ENCODE data around the gene KIF26A.

KIF26A gene

GRCh38 chr14:104108570-104109541 is 29.5 kb upstream of the KIF26A start:
- Histone ChIP-seq H3K36me3 (ENCODE audit: insufficient read depth, low read length) (no peaks in the 10 kb centered on the region), H2AFZ (ENCODE audit: low read length, unreplicated experiment) (no peak overlapping the region), H3K27ac (ENCODE audit: low read depth, low read length) (no peak overlapping the region), H3K27me3 (ENCODE audit: insufficient read depth, low read length) (no peaks in the 10 kb centered on the region), H3K4me3 (ENCODE audit: low read depth, low read length) (no peak overlapping the region), H3K79me2 (ENCODE audit: control insufficient read depth, insufficient read depth, low read length, unreplicated experiment) (no peaks in the 10 kb centered on the region), H3K4me1 (ENCODE audit: control insufficient read depth, insufficient read depth, low read length, unreplicated experiment) (no peaks in the 10 kb centered on the region)

- H3K27me3 ChIP-seq (ENCODE audit: insufficient read depth, low read length) = peaks cover 6% of the 10 kb centered on the region; the same call in 1 of the 2 replicates
- no peaks in the 10 kb centered on the region for H3K36me3 ChIP-seq (ENCODE audit: insufficient read depth, low read length)
These were observed 28.5 kb upstream of the KIF26A start for GRCh38 chr14:104109731-104110361.

GRCh38 chr14:104110491-104111209 is 27.7 kb upstream of the KIF26A start:
- Histone ChIP-seq H3K4me1 (ENCODE audit: control insufficient read depth, insufficient read depth, low read length, unreplicated experiment) (no peaks in the 10 kb centered on the region), H3K4me3 (ENCODE audit: low read depth, low read length) (no peak overlapping the region), H3K27me3 (ENCODE audit: insufficient read depth, low read length) (peaks cover 14% of the 10 kb centered on the region), H3K27ac (ENCODE audit: low read depth, low read length) (no peak overlapping the region), H3K79me2 (ENCODE audit: control insufficient read depth, insufficient read depth, low read length, unreplicated experiment) (no peaks in the 10 kb centered on the region), H3K36me3 (ENCODE audit: insufficient read depth, low read length) (no peaks in the 10 kb centered on the region), H2AFZ (ENCODE audit: low read length, unreplicated experiment) (no peak overlapping the region)

More at GRCh38 chr14:104109731-104110361, 28.5 kb upstream of the KIF26A start:
- Histone ChIP-seq H2AFZ (ENCODE audit: low read length, unreplicated experiment) (no peak overlapping the region), H3K4me1 (ENCODE audit: control insufficient read depth, insufficient read depth, low read length, unreplicated experiment) (no peaks in the 10 kb centered on the region), H3K79me2 (ENCODE audit: control insufficient read depth, insufficient read depth, low read length, unreplicated experiment) (no peaks in the 10 kb centered on the region), H3K4me3 (ENCODE audit: low read depth, low read length) (no peak overlapping the region), H3K27ac (ENCODE audit: low read depth, low read length) (no peak overlapping the region)

- Histone ChIP-seq H3K4me3 (ENCODE audit: low read depth, low read length) (no peak overlapping the region), H3K79me2 (ENCODE audit: control insufficient read depth, insufficient read depth, low read length, unreplicated experiment) (no peaks in the 10 kb centered on the region), H3K27me3 (ENCODE audit: insufficient read depth, low read length) (peaks cover 23% of the 10 kb centered on the region), H3K36me3 (ENCODE audit: insufficient read depth, low read length) (no peaks in the 10 kb centered on the region), H3K27ac (ENCODE audit: low read depth, low read length) (no peak overlapping the region), H2AFZ (ENCODE audit: low read length, unreplicated experiment) (no peak overlapping the region), H3K4me1 (ENCODE audit: control insufficient read depth, insufficient read depth, low read length, unreplicated experiment) (no peaks in the 10 kb centered on the region)
These were observed 26.9 kb upstream of the KIF26A start for GRCh38 chr14:104111301-104112112.

GRCh38 chr14:104112113-104112505 is 26.3 kb upstream of the KIF26A start:
- Histone ChIP-seq H2AFZ (ENCODE audit: low read length, unreplicated experiment) (no peak overlapping the region), H3K79me2 (ENCODE audit: control insufficient read depth, insufficient read depth, low read length, unreplicated experiment) (no peaks in the 10 kb centered on the region), H3K4me1 (ENCODE audit: control insufficient read depth, insufficient read depth, low read length, unreplicated experiment) (no peaks in the 10 kb centered on the region), H3K4me3 (ENCODE audit: low read depth, low read length) (no peak overlapping the region), H3K27ac (ENCODE audit: low read depth, low read length) (no peak overlapping the region), H3K36me3 (ENCODE audit: insufficient read depth, low read length) (no peaks in the 10 kb centered on the region), H3K27me3 (ENCODE audit: insufficient read depth, low read length) (peaks cover 28% of the 10 kb centered on the region)

GRCh38 chr14:104112609-104113571 is 25.5 kb upstream of the KIF26A start:
- Histone ChIP-seq H3K79me2 (ENCODE audit: control insufficient read depth, insufficient read depth, low read length, unreplicated experiment) (no peaks in the 10 kb centered on the region), H3K4me1 (ENCODE audit: control insufficient read depth, insufficient read depth, low read length, unreplicated experiment) (no peaks in the 10 kb centered on the region), H3K36me3 (ENCODE audit: insufficient read depth, low read length) (no peaks in the 10 kb centered on the region), H3K27me3 (ENCODE audit: insufficient read depth, low read length) (peaks cover 36% of the 10 kb centered on the region), H2AFZ (ENCODE audit: low read length, unreplicated experiment) (no peak overlapping the region), H3K27ac (ENCODE audit: low read depth, low read length) (no peak overlapping the region), H3K4me3 (ENCODE audit: low read depth, low read length) (no peak overlapping the region)

- Histone ChIP-seq H2AFZ (ENCODE audit: low read length, unreplicated experiment) (no peak overlapping the region), H3K4me1 (ENCODE audit: control insufficient read depth, insufficient read depth, low read length, unreplicated experiment) (no peaks in the 10 kb centered on the region), H3K36me3 (ENCODE audit: insufficient read depth, low read length) (no peaks in the 10 kb centered on the region), H3K4me3 (ENCODE audit: low read depth, low read length) (no peak overlapping the region), H3K27me3 (ENCODE audit: insufficient read depth, low read length) (peaks cover 45% of the 10 kb centered on the region), H3K79me2 (ENCODE audit: control insufficient read depth, insufficient read depth, low read length, unreplicated experiment) (no peaks in the 10 kb centered on the region), H3K27ac (ENCODE audit: low read depth, low read length) (no peak overlapping the region)
These were observed 24.6 kb upstream of the KIF26A start for GRCh38 chr14:104113631-104114420.

- Histone ChIP-seq H3K79me2 (ENCODE audit: control insufficient read depth, insufficient read depth, low read length, unreplicated experiment) (no peaks in the 10 kb centered on the region), H3K4me3 (ENCODE audit: low read depth, low read length) (no peak overlapping the region), H3K27me3 (ENCODE audit: insufficient read depth, low read length) (peaks cover 52% of the 10 kb centered on the region), H3K27ac (ENCODE audit: low read depth, low read length) (no peak overlapping the region), H2AFZ (ENCODE audit: low read length, unreplicated experiment) (no peak overlapping the region), H3K4me1 (ENCODE audit: control insufficient read depth, insufficient read depth, low read length, unreplicated experiment) (no peaks in the 10 kb centered on the region), H3K36me3 (ENCODE audit: insufficient read depth, low read length) (no peaks in the 10 kb centered on the region)
These were observed 23.8 kb upstream of the KIF26A start for GRCh38 chr14:104114421-104115130.

Measured in ACC112 (cell line).